ENCODE results near the gene SNRNP70.
"Not testable (repeated sequence)": the region's sequence is repeated elsewhere in the genome, so short reads cannot be mapped to it uniquely, and the experiment has no call there.

DNA sequence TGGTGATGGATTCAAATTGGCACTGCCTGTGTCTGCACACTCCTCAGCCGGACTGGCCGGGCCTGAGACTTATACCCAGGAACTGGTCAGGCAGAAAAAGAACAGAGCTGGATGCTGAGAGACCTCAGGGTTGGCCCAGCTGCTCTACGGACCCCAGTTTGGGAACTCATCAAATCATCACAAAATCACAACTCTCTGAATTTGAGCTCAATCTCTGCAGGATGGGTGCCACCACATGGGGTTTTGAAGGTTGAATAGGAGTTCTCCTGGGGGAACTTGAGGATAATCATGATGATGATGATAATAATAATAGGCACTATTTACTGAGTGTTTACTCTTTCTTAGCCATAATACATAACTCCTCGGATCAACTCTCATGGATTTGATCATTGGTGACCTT lies 42.6 kb upstream of the SNRNP70 start:
- TF ChIP-seq, protein P1, sequence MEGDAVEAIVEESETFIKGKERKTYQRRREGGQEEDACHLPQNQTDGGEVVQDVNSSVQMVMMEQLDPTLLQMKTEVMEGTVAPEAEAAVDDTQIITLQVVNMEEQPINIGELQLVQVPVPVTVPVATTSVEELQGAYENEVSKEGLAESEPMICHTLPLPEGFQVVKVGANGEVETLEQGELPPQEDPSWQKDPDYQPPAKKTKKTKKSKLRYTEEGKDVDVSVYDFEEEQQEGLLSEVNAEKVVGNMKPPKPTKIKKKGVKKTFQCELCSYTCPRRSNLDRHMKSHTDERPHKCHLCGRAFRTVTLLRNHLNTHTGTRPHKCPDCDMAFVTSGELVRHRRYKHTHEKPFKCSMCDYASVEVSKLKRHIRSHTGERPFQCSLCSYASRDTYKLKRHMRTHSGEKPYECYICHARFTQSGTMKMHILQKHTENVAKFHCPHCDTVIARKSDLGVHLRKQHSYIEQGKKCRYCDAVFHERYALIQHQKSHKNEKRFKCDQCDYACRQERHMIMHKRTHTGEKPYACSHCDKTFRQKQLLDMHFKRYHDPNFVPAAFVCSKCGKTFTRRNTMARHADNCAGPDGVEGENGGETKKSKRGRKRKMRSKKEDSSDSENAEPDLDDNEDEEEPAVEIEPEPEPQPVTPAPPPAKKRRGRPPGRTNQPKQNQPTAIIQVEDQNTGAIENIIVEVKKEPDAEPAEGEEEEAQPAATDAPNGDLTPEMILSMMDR (optimal IDR thresholded peaks at IDR 0.05 in 1 of 3, IDR thresholded peaks at IDR 0.05 in 1 of 3, conservative IDR thresholded peaks at IDR 0.05 in 1 of 3; ENCODE audit: extremely low read depth in 1 of 3, insufficient read depth in 2 of 3, low read length in 3 of 3): not testable (repeated sequence)
- not testable (repeated sequence) for TF ChIP-seq EZH2 (IDR thresholded peaks at IDR 0.05; ENCODE audit: low read length)

All from keratinocyte (primary cell).